HFFc6 (cell line): ENCODE measurements around the gene HILPDA. TPM values are rescaled to one million over a fixed set of nuclear protein-coding genes. Genes with fewer than 3 reads are reported as not detected.

Source experiments
- DNase-seq: peaks from one replicate; pipeline ENCODE4 v3.0.0-alpha.2; 2018
- H3K27ac Mint-ChIP-seq: 2 replicates; pipeline ENCODE4 v1.8.0; 2020; ENCODE audit warnings: mild to moderate bottlenecking, mixed read lengths
- H3K27me3 Mint-ChIP-seq: 2 replicates; pipeline ENCODE4 v1.8.0; 2021; ENCODE audit warnings: mild to moderate bottlenecking, moderate library complexity, mixed read lengths; ENCODE audit not compliant: insufficient read depth
- H3K36me3 Mint-ChIP-seq: 2 replicates; pipeline ENCODE4 v1.8.0; 2021; ENCODE audit warnings: low read depth, mixed read lengths
- H3K4me1 Mint-ChIP-seq: 2 replicates; pipeline ENCODE4 v1.8.0; 2020; ENCODE audit warnings: low read depth, mixed read lengths
- H3K4me3 Mint-ChIP-seq: 2 replicates; pipeline ENCODE4 v1.8.0; 2020; ENCODE audit warnings: mild to moderate bottlenecking, moderate library complexity, mixed read lengths
- H3K9me3 Mint-ChIP-seq: 2 replicates; pipeline ENCODE4 v1.8.0; 2020; ENCODE audit warnings: mild to moderate bottlenecking, mixed read lengths
- CTCF ChIP-seq: fragments of 200-600 bp; sonication (generic); IDR thresholded peaks from 2 replicates; pipeline ENCODE4 v1.5.0; 2021; ENCODE audit warnings: antibody characterized with exemption, mild to moderate bottlenecking
- total RNA-seq, 6 experiments: library from RNA; stranded (reverse); fragmentation: NEBNext Ultra II Directional; extraction: Animal tissue kit (Norgen Biotek cat#: 25700); gene quantifications; 2 replicates in 1 of 6; 3 replicates in 5 of 6; pipeline ENCODE4 v1.2.3, GENCODE V29; 2021

HILPDA gene
- total RNA-seq, 6 experiments from 2014 or later: 6.3 to 9.0 (median 7.2) TPM

GRCh38 chr7:128424686-128425275, 30.9 kb upstream of the HILPDA start:
- Mint-ChIP-seq H3K27ac (no peak overlapping the region), H3K4me1 (peaks cover 11% of the 10 kb centered on the region; the same call in 1 of the 2 replicates)
- DNase-seq: no peak

GRCh38 chr7:128425850-128426249, 29.8 kb upstream of the HILPDA start:
- peaks cover 2% of the 10 kb centered on the region; the same call in 1 of the 2 replicates for H3K27me3 Mint-ChIP-seq

More at GRCh38 chr7:128424686-128425275, 30.9 kb upstream of the HILPDA start:
- Mint-ChIP-seq H3K4me3 (no peak overlapping the region), H3K36me3 (no peaks in the 10 kb centered on the region), H3K27me3 (peaks cover 5% of the 10 kb centered on the region; the same call in 1 of the 2 replicates), H3K9me3 (no peaks in the 10 kb centered on the region)
- no peak for TF ChIP-seq CTCF

GRCh38 chr7:128427289-128427891, 28.3 kb upstream of the HILPDA start:
- H3K36me3 Mint-ChIP-seq: no peaks in the 10 kb centered on the region
- no peaks in the 10 kb centered on the region for H3K9me3 Mint-ChIP-seq
- TF ChIP-seq CTCF: peak; percentile 90
- H3K4me3 Mint-ChIP-seq: no peak overlapping the region
- no peak overlapping the region for H3K27ac Mint-ChIP-seq
- H3K27me3 Mint-ChIP-seq: peaks cover 2% of the 10 kb centered on the region; the same call in 1 of the 2 replicates
- DNase-seq: peak; percentile 43
- H3K4me1 Mint-ChIP-seq: peaks cover 12% of the 10 kb centered on the region; the same call in 1 of the 2 replicates

More at GRCh38 chr7:128425850-128426249, 29.8 kb upstream of the HILPDA start:
- Mint-ChIP-seq H3K36me3 (no peaks in the 10 kb centered on the region), H3K27ac (no peak overlapping the region), H3K4me3 (no peak overlapping the region), H3K4me1 (peaks cover 12% of the 10 kb centered on the region; the same call in 1 of the 2 replicates), H3K9me3 (no peaks in the 10 kb centered on the region)
- peak; percentile 96 for TF ChIP-seq CTCF
- DNase-seq: peak; percentile 39

DNA sequence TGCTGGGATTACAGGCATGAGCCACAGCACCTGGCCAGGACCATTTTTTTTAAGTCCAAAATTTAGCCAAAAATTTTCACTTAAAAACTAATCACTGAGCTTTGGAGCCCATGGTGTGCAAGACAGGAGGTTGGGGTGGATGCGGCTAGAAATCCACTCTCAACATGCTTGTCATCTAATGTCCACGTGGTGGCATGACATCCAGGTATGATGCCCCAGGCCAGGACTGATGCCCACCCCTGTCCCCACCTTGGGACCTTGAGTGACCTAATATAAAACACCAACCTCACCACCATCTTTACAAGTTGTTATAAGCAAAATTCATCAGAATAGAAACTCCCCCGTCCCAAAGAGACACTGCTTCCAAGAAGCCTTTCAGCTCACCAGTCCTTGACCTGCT, 25.5 kb upstream of the HILPDA start:
- Mint-ChIP-seq H3K4me1 (0 out of 2 replicates have a peak, but pooled peaks cover 6% of the 10 kb centered on the region), H3K27ac (no peak overlapping the region), H3K9me3 (no peaks in the 10 kb centered on the region), H3K36me3 (no peaks in the 10 kb centered on the region), H3K4me3 (no peak overlapping the region), H3K27me3 (peaks cover 2% of the 10 kb centered on the region)
- no peak for DNase-seq
- TF ChIP-seq CTCF: no peak

DNA sequence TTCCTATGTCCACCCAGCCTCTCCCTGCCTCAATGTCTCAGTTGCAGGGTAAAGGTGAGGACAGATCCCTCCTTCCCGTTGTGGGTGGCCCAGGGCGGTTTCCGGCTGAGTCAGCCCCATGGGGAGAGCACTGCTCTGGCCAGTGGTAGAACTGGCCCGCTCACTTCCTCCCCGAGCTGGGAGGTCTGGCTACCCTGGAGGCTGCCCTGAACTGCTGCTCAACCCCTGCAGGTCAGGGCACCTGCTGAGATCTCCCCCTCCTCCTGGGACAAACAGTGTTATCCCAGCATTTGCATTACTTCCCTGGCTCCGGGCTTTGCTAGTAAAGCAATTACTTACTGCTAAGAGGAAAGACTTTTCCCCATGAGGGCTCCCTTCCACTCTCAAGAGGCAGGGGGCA, 24.5 kb upstream of the HILPDA start:
- no peak for DNase-seq
- H3K36me3 Mint-ChIP-seq: no peaks in the 10 kb centered on the region
- no peak overlapping the region for H3K27ac Mint-ChIP-seq
- peaks cover 6% of the 10 kb centered on the region for H3K27me3 Mint-ChIP-seq
- no peak for TF ChIP-seq CTCF
- H3K4me3 Mint-ChIP-seq: no peak overlapping the region
- H3K4me1 Mint-ChIP-seq: 0 out of 2 replicates have a peak, but pooled peaks cover 6% of the 10 kb centered on the region
- H3K9me3 Mint-ChIP-seq: no peaks in the 10 kb centered on the region
